ENCODE data around the gene TBX10.

GRCh38 chr11:67662142-67662834, 22.7 kb upstream of the TBX10 start:
- TF ChIP-seq CTCF (IDR thresholded peaks at IDR 0.05; ENCODE audit: low read depth, low read length, missing input control): no peak
- TF ChIP-seq TAF1 (conservative IDR thresholded peaks at IDR 0.05): no peak
